Measurements from ENCODE around the gene LSS. TPM values are rescaled to one million over a fixed set of nuclear protein-coding genes. Genes with fewer than 3 reads are reported as not detected.

The LSS gene
- total RNA-seq, 1 experiment from 2014 or later, result 121 TPM

GRCh38 chr21:46182548-46183336, 45.8 kb downstream of the LSS start:
- CTCF ChIA-PET, result interaction anchor here (0.7 kb wide), 1 partner anchor 216 kb away, joined by 5 read pairs; no protein-coding TSS in a partner anchor
- no peak overlapping the region for H3K4me3 ChIP-seq (ENCODE audit: low read depth, low read length)
- H3K4me3 Mint-ChIP-seq (ENCODE audit: unreplicated experiment), result no peak overlapping the region
- no peaks in the 10 kb centered on the region for H3K27me3 ChIP-seq (replicated peaks; ENCODE audit: control insufficient read depth, insufficient read depth, low read length)
- H3K36me3 ChIP-seq (ENCODE audit: control insufficient read depth, insufficient read depth, low read length), result 0 out of 2 replicates have a peak, but pooled peaks cover under 1% of the 10 kb centered on the region
- H3K27ac Mint-ChIP-seq (ENCODE audit: unreplicated experiment), result no peak overlapping the region
- intact Hi-C loops (cut with micrococcal nuclease; ENCODE audit: unreplicated experiment), result no loop called here
- H3K9me3 ChIP-seq, result no peaks in the 10 kb centered on the region
- H3K4me1 ChIP-seq, result no peaks in the 10 kb centered on the region
- H3K4me1 Mint-ChIP-seq (ENCODE audit: low read depth, unreplicated experiment), result peaks cover 5% of the 10 kb centered on the region
- H3K36me3 Mint-ChIP-seq (ENCODE audit: insufficient read depth, unreplicated experiment), result peaks cover 7% of the 10 kb centered on the region
- peaks cover 2% of the 10 kb centered on the region for H3K9me3 Mint-ChIP-seq (ENCODE audit: unreplicated experiment)
- POLR2A ChIA-PET, result no interaction called here
- DNase-seq, result no peak
- no peaks in the 10 kb centered on the region for H3K27me3 Mint-ChIP-seq (ENCODE audit: insufficient read depth, unreplicated experiment)
- no TSS peak for BruUV-seq (replicated peaks)
- no peak for TF ChIP-seq CTCF (IDR thresholded peaks at IDR 0.05; ENCODE audit: insufficient read depth in 1 of 2, low read depth in 1 of 2, low read length in 1 of 2, severe bottlenecking in 1 of 2, unreplicated experiment in 1 of 2)

DNA sequence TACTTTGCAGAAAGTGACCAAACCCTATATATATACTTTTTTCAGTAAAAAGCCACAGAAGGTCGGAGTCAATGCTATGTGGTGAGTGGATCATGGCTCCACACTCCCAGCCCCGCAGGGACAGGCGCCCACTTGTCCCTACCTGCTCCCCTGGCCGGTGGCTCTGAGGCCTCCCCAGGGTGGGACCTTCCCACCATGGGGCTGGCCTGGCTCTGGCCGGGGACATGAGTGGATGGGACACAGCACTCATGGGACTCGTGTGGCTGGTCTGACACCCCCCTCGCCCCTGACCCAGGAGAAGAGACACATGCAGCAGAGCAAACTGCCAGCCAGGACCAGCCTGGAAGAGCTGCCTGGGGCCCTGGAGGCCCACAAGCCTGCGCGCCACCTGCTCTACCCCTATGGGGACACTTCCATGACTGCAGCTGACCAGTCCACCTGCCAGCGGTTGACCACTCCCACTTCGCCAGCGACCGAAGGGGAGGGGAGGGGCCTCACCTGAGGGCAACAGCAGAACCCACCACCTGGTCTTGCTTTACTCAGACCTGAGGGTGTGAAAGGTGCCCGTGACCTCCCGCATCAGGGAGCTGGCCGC, 46.5 kb downstream of the LSS start:
- DNase-seq, result no peak
- ChIA-PET POLR2A (no interaction called here), CTCF (no interaction called here)
- no peaks in the 10 kb centered on the region for H3K4me1 ChIP-seq
- intact Hi-C loops (cut with micrococcal nuclease; ENCODE audit: unreplicated experiment), result no loop called here
- BruUV-seq (replicated peaks), result no TSS peak
- no peak overlapping the region for H3K4me3 Mint-ChIP-seq (ENCODE audit: unreplicated experiment)
- no peaks in the 10 kb centered on the region for H3K36me3 ChIP-seq (ENCODE audit: control insufficient read depth, insufficient read depth, low read length)
- no peaks in the 10 kb centered on the region for H3K9me3 ChIP-seq
- no peaks in the 10 kb centered on the region for H3K27me3 ChIP-seq (replicated peaks; ENCODE audit: control insufficient read depth, insufficient read depth, low read length)
- peaks cover 5% of the 10 kb centered on the region for H3K4me1 Mint-ChIP-seq (ENCODE audit: low read depth, unreplicated experiment)
- H3K36me3 Mint-ChIP-seq (ENCODE audit: insufficient read depth, unreplicated experiment), result peaks cover 5% of the 10 kb centered on the region
- peaks cover 9% of the 10 kb centered on the region for H3K9me3 Mint-ChIP-seq (ENCODE audit: unreplicated experiment)
- no peaks in the 10 kb centered on the region for H3K27me3 Mint-ChIP-seq (ENCODE audit: insufficient read depth, unreplicated experiment)
- no peak overlapping the region for H3K4me3 ChIP-seq (ENCODE audit: low read depth, low read length)
- H3K27ac Mint-ChIP-seq (ENCODE audit: unreplicated experiment), result no peak overlapping the region
- no peak for TF ChIP-seq CTCF (IDR thresholded peaks at IDR 0.05; ENCODE audit: insufficient read depth in 1 of 2, low read depth in 1 of 2, low read length in 1 of 2, severe bottlenecking in 1 of 2, unreplicated experiment in 1 of 2)

DNA sequence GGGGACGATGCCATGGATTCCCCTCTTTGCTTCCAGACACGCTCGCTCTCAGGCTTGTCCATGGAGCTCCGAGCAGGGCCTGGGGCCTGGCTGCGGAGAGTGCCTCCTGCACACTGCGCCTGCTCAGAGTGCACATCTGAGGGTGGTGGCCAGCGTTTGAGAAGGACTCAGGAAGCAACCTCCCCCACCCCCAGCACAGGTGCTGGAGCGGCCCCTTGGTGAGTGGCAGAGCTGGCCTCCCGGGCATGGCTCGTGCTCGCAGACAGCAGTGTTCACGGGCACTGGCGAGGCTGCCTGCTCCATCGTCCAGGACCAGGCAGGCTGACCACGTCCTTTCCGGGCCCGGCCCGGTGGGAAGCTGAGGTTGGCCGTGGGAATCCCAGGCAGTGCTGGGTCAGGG, 47.1 kb downstream of the LSS start:
- Histone ChIP-seq H3K27me3 (replicated peaks; ENCODE audit: control insufficient read depth, insufficient read depth, low read length) (no peaks in the 10 kb centered on the region), H3K4me3 (ENCODE audit: low read depth, low read length) (no peak overlapping the region), H3K9me3 (peaks cover 1% of the 10 kb centered on the region; the same call in 1 of the 2 replicates), H3K4me1 (no peaks in the 10 kb centered on the region), H3K36me3 (ENCODE audit: control insufficient read depth, insufficient read depth, low read length) (no peaks in the 10 kb centered on the region)
- no peak for TF ChIP-seq CTCF (IDR thresholded peaks at IDR 0.05; ENCODE audit: insufficient read depth in 1 of 2, low read depth in 1 of 2, low read length in 1 of 2, severe bottlenecking in 1 of 2, unreplicated experiment in 1 of 2)
- ChIA-PET POLR2A (no interaction called here), CTCF (no interaction called here)
- Mint-ChIP-seq H3K27ac (ENCODE audit: unreplicated experiment) (no peak overlapping the region), H3K4me1 (ENCODE audit: low read depth, unreplicated experiment) (peaks cover 5% of the 10 kb centered on the region), H3K4me3 (ENCODE audit: unreplicated experiment) (no peak overlapping the region), H3K27me3 (ENCODE audit: insufficient read depth, unreplicated experiment) (no peaks in the 10 kb centered on the region), H3K36me3 (ENCODE audit: insufficient read depth, unreplicated experiment) (peaks cover 3% of the 10 kb centered on the region), H3K9me3 (ENCODE audit: unreplicated experiment) (peaks cover 15% of the 10 kb centered on the region)
- intact Hi-C loops (cut with micrococcal nuclease; ENCODE audit: unreplicated experiment), result no loop called here
- no TSS peak for BruUV-seq (replicated peaks)
- no peak for DNase-seq
